ENCODE results near the gene UBAP2. TPM values are rescaled to one million over a fixed set of nuclear protein-coding genes. Genes with fewer than 3 reads are reported as not detected.

The UBAP2 gene
- total RNA-seq, 2 experiments from 2014 or later = 24.7 to 26.5 TPM

GRCh38 chr9:33995449-33995848 lies 53.2 kb downstream of the UBAP2 start:
- no peaks in the 10 kb centered on the region for H3K4me1 Mint-ChIP-seq (ENCODE audit: low read depth)
- no peaks in the 10 kb centered on the region for H3K9me3 Mint-ChIP-seq
- H3K36me3 ChIP-seq (ENCODE audit: insufficient read depth, low read length) = peaks cover 29% of the 10 kb centered on the region
- CTCF ChIA-PET = no interaction called here
- ATAC-seq (ENCODE audit: poor library complexity) (no peak), DNase-seq (no peak)
- no peak overlapping the region for H3K27ac Mint-ChIP-seq
- POLR2A ChIA-PET = no interaction called here
- no peaks in the 10 kb centered on the region for H3K27me3 ChIP-seq (ENCODE audit: control insufficient read depth in 1 of 2, insufficient read depth in 2 of 2, low read length in 2 of 2)
- no peaks in the 10 kb centered on the region for H3K9me3 ChIP-seq (ENCODE audit: control insufficient read depth in 1 of 2, insufficient read depth in 1 of 2, low read length in 2 of 2)
- intact Hi-C loops (cut with DNase I, micrococcal nuclease) = no loop called here
- no peak overlapping the region for H3K4me3 ChIP-seq (ENCODE audit: low read length)
- no peaks in the 10 kb centered on the region for H3K27me3 Mint-ChIP-seq
- no peak overlapping the region for H3K4me3 Mint-ChIP-seq
- TF ChIP-seq CTCF (IDR thresholded peaks at IDR 0.05) = no peak
- no peaks in the 10 kb centered on the region for H3K4me1 ChIP-seq (ENCODE audit: insufficient read depth, low read length)
- peaks cover 76% of the 10 kb centered on the region for H3K36me3 Mint-ChIP-seq (ENCODE audit: low read depth)
- H3K27ac ChIP-seq (ENCODE audit: low read depth in 1 of 2, low read length in 2 of 2) = no peak overlapping the region

GRCh38 chr9:33993104-33993503 lies 55.6 kb downstream of the UBAP2 start:
- no peak for ATAC-seq (ENCODE audit: poor library complexity)
- no peak overlapping the region for H3K27ac Mint-ChIP-seq
- peaks cover 8% of the 10 kb centered on the region for H3K4me1 Mint-ChIP-seq (ENCODE audit: low read depth)
- H3K27me3 ChIP-seq (ENCODE audit: control insufficient read depth in 1 of 2, insufficient read depth in 2 of 2, low read length in 2 of 2) = no peaks in the 10 kb centered on the region
- H3K4me1 ChIP-seq (ENCODE audit: insufficient read depth, low read length) = no peaks in the 10 kb centered on the region
- no peaks in the 10 kb centered on the region for H3K27me3 Mint-ChIP-seq
- no peak for TF ChIP-seq CTCF (IDR thresholded peaks at IDR 0.05)
- no peaks in the 10 kb centered on the region for H3K9me3 Mint-ChIP-seq
- no peaks in the 10 kb centered on the region for H3K9me3 ChIP-seq (ENCODE audit: control insufficient read depth in 1 of 2, insufficient read depth in 1 of 2, low read length in 2 of 2)
- CTCF ChIA-PET = no interaction called here
- H3K27ac ChIP-seq (ENCODE audit: low read depth in 1 of 2, low read length in 2 of 2) = no peak overlapping the region
- no peak overlapping the region for H3K4me3 Mint-ChIP-seq
- POLR2A ChIA-PET = interaction anchor here (0.7 kb wide), 1 partner anchor 186 kb away, joined by 3 read pairs; the partner anchor contains the start of gene UBAP1
- peaks cover 76% of the 10 kb centered on the region for H3K36me3 Mint-ChIP-seq (ENCODE audit: low read depth)
- no peak overlapping the region for H3K4me3 ChIP-seq (ENCODE audit: low read length)
- H3K36me3 ChIP-seq (ENCODE audit: insufficient read depth, low read length) = peaks cover 28% of the 10 kb centered on the region
- DNase-seq = no peak
- intact Hi-C loops (cut with DNase I, micrococcal nuclease) = no loop called here

GRCh38 chr9:33992632-33993031 lies 56.1 kb downstream of the UBAP2 start:
- H3K27ac Mint-ChIP-seq = no peak overlapping the region
- H3K4me3 Mint-ChIP-seq = no peak overlapping the region
- no peak for DNase-seq
- no peaks in the 10 kb centered on the region for H3K9me3 ChIP-seq (ENCODE audit: control insufficient read depth in 1 of 2, insufficient read depth in 1 of 2, low read length in 2 of 2)
- no peak overlapping the region for H3K27ac ChIP-seq (ENCODE audit: low read depth in 1 of 2, low read length in 2 of 2)
- peaks cover 26% of the 10 kb centered on the region for H3K36me3 ChIP-seq (ENCODE audit: insufficient read depth, low read length)
- H3K36me3 Mint-ChIP-seq (ENCODE audit: low read depth) = peaks cover 75% of the 10 kb centered on the region
- no peak for ATAC-seq (ENCODE audit: poor library complexity)
- H3K27me3 ChIP-seq (ENCODE audit: control insufficient read depth in 1 of 2, insufficient read depth in 2 of 2, low read length in 2 of 2) = no peaks in the 10 kb centered on the region
- ChIA-PET POLR2A (interaction anchor here (0.7 kb wide), 1 partner anchor 186 kb away, joined by 3 read pairs; the partner anchor contains the start of gene UBAP1), CTCF (interaction anchor here (0.7 kb wide), 1 partner anchor 22 kb away, joined by 3 read pairs; no protein-coding TSS in a partner anchor)
- H3K4me1 Mint-ChIP-seq (ENCODE audit: low read depth) = peaks cover 8% of the 10 kb centered on the region
- no peaks in the 10 kb centered on the region for H3K4me1 ChIP-seq (ENCODE audit: insufficient read depth, low read length)
- H3K9me3 Mint-ChIP-seq = no peaks in the 10 kb centered on the region
- no peak overlapping the region for H3K4me3 ChIP-seq (ENCODE audit: low read length)
- no peaks in the 10 kb centered on the region for H3K27me3 Mint-ChIP-seq
- intact Hi-C loops (cut with DNase I, micrococcal nuclease) = no loop called here
- TF ChIP-seq CTCF (IDR thresholded peaks at IDR 0.05) = no peak
